ENCODE results near the gene NHLRC4.

NHLRC4 gene

DNA sequence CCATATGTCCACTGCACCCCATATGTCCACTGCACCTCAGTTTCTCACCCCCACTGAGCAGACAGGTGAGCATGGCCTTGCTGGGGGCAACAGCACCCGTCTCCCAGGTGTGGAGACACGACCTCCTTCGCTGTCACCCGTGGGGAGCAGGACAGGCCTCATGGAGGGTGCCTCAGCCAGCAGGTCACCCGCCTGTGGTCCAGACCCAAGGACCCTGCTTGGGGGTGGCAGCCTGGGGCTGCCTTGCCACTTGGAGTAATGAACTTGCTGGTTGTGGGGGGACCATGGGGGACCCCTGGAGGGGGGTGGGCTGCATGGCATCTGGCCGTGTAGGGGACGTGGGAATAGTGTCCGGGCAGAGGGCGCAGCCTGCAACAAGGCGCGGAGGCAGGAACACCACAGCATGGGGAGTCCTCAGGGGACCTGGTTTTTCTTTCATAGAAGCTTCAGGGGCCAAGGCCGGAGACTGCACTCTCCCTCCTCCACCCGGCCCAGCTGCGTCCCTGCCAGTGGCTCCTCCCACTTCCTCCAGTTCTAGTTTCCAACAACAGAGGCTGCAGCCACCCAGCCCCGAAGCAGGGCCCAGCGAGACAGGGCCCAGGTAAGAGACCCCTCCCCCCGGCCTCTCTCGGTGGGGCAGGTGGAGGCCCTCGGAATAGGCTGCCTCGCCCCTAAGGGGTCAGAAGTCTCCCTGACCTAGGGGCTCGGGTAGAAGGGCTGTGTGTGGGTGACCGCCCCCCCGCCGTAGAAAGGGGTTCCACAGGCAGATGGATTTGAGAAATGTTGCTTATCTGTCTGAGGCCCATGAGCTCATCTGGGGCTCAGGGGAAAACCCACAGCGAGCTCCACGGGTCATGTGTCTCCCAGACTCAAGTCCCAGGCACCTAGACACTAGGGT is at the start of gene NHLRC4:
NHLRC4 (plus strand) TSS at position 531 of the 898 bp plus-strand sequence. CDS start 1,043 bp downstream, outside the sequence.
- DNase-seq (ENCODE audit: low read depth): no peak

DNA sequence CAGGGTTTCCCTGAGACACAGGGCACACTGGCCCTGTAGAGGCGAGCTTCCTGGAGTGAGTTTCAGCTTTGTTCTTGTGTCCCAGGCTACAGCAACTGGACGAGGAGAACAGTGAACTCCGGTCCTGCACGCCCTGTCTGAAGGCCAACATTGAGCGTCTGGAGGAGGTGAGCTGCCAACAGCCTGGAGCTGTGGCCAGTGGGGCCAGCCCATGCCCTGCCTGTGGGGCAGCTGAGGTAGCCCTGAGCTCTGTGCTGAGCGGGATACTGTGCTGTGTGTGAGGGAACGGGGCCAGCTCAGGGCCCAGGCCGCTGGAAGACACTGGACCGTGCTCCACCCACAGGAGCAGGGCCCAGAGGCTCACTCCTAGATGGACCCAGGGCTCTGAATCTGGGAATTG is 47.9 kb upstream of the NHLRC4 start:
- no peak for DNase-seq (ENCODE audit: low read depth)

- DNase-seq (ENCODE audit: low read depth): no peak
Measured at GRCh38 chr16:519425-519824, 47.4 kb upstream of the NHLRC4 start.

DNA sequence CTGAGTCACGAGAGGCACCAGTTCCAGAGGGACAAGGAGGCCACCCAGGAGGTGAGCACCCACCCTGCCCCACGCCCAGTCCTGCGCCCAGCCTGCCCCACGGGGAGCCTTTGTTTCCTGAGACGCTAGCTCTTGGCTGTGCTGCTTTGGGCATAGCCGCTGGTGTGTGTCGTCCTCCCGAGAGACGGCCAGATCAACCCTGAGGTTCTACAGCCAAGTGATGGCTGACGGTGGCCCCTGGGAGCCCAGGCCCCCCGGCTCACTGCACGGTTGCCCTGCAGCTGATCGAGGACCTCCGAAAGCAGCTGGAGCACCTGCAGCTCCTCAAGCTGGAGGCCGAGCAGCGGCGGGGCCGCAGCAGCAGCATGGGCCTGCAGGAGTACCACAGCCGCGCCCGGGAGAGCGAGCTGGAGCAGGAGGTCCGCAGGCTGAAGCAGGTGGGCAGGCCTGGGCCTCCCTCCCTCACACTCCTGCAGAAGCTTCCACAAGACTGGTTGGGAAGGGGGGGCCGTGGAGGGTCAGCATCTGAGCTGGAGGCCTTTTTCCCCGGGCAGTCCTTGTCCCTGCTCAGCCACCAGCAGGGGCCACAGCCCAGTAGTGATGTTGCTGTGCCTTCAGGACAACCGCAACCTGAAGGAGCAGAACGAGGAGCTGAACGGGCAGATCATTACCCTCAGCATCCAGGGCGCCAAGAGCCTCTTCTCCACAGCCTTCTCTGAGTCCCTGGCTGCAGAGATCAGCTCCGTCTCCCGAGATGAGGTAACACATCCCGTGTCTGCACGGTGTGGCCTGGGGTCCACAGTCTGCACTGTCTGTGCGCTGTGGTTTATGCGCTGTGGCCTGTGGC is 46.7 kb upstream of the NHLRC4 start:
- no peak for DNase-seq (ENCODE audit: low read depth)

- no peak for DNase-seq (ENCODE audit: low read depth)
Measured at GRCh38 chr16:520847-521246, 46.0 kb upstream of the NHLRC4 start.

DNA sequence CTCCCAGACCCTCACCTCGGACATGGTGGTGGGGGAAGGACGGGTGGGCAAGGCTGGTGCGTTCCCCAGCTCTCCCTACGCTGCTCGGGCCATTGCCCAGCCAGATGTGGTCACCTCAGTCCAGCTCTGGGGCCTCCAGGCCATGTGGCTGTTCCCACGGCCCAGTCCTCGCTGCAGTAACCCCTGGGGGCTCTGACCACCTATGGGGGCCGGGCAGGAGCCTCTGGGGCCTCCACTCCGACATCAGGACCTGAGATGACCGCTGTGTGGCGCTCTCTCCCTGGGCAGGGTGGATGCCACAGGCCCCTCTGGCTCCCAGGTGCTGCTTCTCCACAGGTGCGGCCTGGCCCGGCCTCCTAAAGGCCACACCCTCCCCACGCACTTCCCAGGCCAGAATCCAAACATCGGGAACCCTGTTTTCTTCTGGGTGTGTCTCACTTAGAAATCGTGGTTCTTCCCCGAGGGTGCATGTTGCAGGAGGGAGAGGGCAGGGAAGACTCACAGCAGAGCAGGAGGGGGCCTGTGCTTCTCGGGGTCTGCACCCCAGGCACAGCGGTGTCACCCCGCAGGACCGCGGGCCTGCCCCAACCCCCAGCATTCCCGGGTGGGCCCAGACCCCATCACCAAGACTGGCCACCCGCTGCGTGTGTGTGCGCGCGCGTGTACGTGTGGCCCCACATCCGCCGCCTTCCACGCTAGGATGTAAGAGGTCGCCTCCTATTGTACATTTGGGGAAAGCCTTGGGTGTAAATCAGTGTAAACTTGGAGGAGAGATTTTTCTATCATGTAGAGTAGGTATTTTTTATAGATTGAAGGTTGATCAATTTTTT is 45.2 kb upstream of the NHLRC4 start:
- no peak for DNase-seq (ENCODE audit: low read depth)

DNA sequence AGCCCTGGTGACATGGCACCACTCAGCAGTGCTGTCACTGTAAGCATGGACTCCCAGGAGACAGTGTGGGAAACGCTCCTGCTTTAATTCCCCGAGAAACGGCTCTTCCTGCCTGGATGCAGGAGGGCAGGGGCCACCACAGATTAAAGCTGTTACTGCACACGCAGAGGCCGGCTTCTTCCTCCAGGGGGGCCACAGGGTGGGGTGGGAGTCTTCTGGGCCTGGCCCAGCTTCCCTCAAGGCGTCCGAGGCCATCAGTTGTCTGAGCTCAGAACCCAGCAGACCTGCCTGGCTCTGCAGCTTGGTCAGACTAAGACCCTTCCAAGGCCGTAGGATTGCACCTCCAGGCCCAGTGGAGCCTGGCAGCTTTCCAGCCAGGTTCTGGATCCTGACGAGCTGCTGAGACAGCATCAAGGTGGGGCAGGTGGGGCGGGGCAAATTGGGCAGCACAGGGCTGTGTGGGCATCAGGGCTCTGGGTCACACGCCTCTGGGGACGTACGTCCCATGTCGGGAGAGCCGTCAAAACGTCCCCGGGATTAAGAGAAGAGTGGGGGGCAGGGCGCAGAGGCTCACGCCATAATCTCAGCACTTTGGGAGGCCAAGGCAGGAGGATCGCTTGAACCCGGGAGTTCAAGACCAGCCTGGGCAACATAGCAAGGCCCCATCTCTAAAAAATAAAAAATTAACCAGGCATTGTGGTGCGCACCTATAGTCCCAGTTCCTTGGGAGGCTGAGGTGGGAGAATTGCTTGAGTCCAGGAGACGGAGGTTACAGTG is 44.3 kb upstream of the NHLRC4 start:
- DNase-seq (ENCODE audit: low read depth): no peak

DNA sequence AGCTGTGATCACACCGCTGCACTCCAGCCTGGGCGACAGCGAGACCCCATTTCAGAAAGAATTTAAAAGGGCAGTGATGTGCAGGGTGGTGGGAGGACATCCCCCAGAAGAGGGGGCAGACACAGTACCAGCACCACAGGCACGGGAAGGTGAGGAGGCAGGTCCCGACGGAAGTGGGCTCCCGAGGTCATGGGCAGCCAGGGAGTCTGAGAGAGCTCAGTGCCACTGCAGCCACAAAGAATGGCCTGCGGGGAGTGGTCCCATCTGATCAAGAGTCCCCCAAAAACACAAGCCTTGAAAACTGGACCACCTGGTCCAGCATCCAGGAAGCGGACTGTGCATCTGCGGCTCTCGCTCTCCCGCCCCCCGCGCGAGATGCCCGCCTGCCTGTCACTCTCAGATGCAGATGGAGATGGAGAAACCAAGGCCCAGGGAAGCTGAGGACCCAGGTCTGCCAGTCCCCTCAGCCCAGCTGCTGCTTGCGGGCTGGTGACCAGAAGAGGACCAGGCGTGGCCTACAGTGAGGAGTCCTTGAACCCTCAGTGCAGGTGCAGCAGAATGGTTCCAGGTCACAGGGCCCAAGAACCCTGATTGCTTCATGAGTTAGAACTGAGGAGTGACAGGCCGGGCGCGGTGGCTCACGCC is 43.6 kb upstream of the NHLRC4 start:
- no peak for DNase-seq (ENCODE audit: low read depth)

DNA sequence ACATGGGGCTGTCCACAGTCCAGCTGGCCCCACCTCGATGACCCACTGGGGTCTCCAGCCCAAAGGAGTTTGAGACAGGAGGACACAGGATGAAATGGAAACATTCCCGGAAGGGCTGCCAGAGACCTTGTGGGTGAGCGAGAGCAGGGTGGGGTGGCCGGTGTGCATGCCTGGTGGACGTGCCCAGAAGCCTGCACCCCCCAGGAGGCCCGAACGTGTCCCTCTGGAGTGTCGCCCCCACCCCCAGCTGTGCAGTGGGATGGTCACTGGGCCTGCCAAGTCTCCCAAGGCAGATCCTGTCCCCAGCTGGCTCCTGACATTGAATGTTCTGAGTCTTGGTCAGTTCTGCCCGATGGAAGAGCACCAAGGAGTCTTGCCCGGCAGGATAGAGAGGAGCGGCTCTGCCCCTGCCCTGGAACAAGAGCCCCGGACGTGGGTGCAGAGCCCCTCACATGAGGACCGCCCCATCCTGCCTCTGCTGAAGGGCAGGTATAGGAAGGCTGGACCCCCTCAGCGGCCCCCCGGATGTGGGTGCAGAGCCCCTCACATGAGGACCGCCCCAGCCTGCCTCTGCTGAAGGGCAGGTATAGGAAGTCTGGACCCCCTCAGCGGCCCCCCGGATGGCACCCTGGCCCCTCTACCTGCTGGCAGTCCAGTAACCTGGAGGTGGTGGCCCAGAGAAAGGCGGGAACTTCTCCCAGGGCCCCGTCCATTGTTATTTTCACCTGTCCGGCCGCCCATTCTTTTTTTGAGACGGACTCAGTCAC is 42.3 kb upstream of the NHLRC4 start:
- DNase-seq (ENCODE audit: low read depth): no peak

- no peak for DNase-seq (ENCODE audit: low read depth)
Measured at GRCh38 chr16:525123-525519, 41.7 kb upstream of the NHLRC4 start.

DNA sequence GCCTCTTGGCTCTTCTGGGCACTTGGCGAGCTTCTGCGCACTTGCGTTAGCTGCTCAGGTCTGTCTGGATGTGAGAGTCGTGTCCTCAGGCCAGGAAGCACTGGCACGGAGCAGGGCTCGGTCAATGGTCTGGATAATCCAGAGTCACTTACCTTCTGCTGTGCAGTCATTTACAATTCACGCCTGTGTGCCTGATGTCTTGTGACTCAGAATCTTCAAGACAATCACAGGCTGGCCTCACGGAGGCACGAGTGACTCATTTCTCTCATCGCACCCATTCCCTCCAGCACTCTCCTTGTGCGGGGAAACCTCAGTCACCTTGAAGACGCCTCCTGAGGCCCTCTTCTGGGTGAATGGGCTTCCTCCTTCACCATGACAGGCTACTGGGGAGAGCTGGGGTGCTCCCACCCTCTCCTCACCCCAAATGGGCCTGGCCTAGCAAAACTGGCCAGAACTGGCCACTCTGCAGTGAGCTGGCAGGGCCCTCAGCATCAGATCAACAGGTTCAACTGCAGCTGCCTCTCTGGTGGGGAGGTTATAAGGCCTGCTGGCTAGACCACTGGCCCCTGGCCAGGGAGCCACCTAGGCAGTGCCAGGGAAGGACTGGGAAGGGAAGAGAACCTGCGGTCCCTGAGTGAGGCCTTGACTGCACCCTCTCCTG is 41.2 kb upstream of the NHLRC4 start:
- DNase-seq (ENCODE audit: low read depth): peak; percentile 46

GRCh38 chr16:526181-527014 is 40.4 kb upstream of the NHLRC4 start:
- DNase-seq (ENCODE audit: low read depth): no peak

GRCh38 chr16:527015-527903 is 39.5 kb upstream of the NHLRC4 start, which contains the start of gene CAPN15:
TSS of gene CAPN15 (plus strand) at chr16:527712. CDS start at chr16:546839, 19,127 bp downstream.
- peak; percentile 82 for DNase-seq (ENCODE audit: low read depth)

- DNase-seq (ENCODE audit: low read depth): no peak
Measured at GRCh38 chr16:528111-529011, 38.4 kb upstream of the NHLRC4 start.

DNA sequence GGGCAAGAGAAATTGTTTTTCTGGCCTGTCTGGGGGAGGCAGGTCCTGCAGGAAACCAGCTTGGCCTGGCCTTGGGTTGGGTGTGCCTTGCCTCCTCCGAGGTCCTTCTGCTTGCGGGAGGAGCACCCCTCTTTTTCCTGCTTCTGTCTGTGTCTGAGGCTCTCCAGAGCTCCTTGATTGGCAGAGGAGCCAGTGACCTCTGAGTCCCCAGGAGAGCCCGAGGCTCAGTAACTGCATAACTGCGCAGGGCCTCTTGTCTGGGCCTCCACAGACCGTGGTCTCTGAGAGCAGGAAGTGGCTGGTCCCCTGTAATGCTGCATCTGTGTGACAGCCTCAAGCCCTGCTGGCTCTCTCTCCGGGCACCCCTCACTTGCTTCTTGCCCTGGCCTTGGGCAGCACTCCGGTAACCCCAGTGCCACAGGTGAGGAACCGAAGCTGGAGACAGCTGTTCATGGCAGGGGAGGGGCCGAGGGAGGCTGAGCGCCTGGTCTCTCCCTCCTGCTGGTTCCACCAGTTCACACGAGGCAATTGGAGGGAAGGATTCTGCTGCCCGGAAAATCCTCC is 37.7 kb upstream of the NHLRC4 start:
- no peak for DNase-seq (ENCODE audit: low read depth)

Measured in stimulated activated CD8-positive, alpha-beta memory T cell treated with anti-CD3 and anti-CD28 coated beads, Interleukin-12 subunit alpha, Interleukin-12 subunit beta, amount 100 ng/mL, for 4 hours (primary cell).